ENCODE results near the gene REXO5.

GRCh38 chr16:20867585-20867984 lies 61.3 kb downstream of the REXO5 start:
- TF ChIP-seq CTCF (IDR thresholded peaks at IDR 0.05) = no peak
- no peak for TF ChIP-seq POLR2A (IDR thresholded peaks at IDR 0.05)
- no peak for TF ChIP-seq POLR2AphosphoS5 (IDR thresholded peaks at IDR 0.05)
